ENCODE data around the gene GAS6.

DNA sequence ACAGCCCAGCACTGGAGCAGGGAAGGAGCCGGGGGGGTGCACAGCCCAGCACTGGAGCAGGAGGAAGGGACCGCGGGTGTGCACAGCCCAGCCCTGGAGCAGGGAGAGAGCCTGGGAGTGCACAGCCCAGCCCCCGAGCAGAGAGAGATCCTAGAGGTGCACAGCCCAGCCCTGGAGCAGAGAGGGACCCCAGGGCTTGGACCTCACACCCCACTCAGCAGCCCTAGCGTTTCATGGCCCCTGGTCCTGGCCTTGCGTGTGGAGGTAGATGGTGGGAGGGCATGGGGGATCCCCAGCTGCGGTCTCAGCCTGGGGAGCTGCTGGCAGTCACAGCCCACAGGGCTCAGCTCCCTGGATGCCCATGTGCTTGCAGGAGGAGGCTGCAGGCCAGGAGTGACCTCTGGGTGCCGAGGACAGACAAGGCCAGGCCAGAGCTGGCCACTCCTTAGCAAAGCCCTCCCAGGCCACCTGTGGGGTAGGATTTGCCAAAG is 25.1 kb downstream of the GAS6 start:
- TF ChIP-seq, protein P1, sequence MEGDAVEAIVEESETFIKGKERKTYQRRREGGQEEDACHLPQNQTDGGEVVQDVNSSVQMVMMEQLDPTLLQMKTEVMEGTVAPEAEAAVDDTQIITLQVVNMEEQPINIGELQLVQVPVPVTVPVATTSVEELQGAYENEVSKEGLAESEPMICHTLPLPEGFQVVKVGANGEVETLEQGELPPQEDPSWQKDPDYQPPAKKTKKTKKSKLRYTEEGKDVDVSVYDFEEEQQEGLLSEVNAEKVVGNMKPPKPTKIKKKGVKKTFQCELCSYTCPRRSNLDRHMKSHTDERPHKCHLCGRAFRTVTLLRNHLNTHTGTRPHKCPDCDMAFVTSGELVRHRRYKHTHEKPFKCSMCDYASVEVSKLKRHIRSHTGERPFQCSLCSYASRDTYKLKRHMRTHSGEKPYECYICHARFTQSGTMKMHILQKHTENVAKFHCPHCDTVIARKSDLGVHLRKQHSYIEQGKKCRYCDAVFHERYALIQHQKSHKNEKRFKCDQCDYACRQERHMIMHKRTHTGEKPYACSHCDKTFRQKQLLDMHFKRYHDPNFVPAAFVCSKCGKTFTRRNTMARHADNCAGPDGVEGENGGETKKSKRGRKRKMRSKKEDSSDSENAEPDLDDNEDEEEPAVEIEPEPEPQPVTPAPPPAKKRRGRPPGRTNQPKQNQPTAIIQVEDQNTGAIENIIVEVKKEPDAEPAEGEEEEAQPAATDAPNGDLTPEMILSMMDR (IDR thresholded peaks at IDR 0.05; ENCODE audit: low read length): no peak
- TF ChIP-seq EZH2phosphoT487 (IDR thresholded peaks at IDR 0.05; ENCODE audit: low read length) (no peak), EZH2 (optimal IDR thresholded peaks at IDR 0.05; ENCODE audit: low read depth, low read length) (no peak)
